MM.1S (cell line): ENCODE results near the gene GEMIN4.

Experiments used
- DNase-seq: peaks from one replicate; pipeline ENCODE4 v3.0.0-alpha.2; 2015
- H2AFZ ChIP-seq: fragments of 300-600 bp; sonication (generic); 2 replicates; pipeline ENCODE4 v1.6.0; 2016; ENCODE audit warnings: antibody characterized with exemption, low read length
- H3F3A ChIP-seq: fragments of 300-600 bp; sonication (generic); 2 replicates; pipeline ENCODE4 v1.6.1; 2016; ENCODE audit warnings: mild to moderate bottlenecking, antibody characterized with exemption, low read length, moderate library complexity, mixed read lengths; ENCODE audit not compliant: insufficient read depth
- H3K27ac ChIP-seq: fragments of 300-600 bp; sonication (generic); 2 replicates; pipeline ENCODE4 v1.5.1; 2016; ENCODE audit warnings: mild to moderate bottlenecking, low read length
- H3K27me3 ChIP-seq: fragments of 300-600 bp; sonication (generic); replicated peaks from 2 replicates; pipeline ENCODE4 v1.6.0; 2016; ENCODE audit warnings: low read length; ENCODE audit not compliant: insufficient read depth
- H3K36me3 ChIP-seq: fragments of 300-600 bp; sonication (generic); replicated peaks from 2 replicates; pipeline ENCODE4 v1.6.1; 2016; ENCODE audit warnings: mild to moderate bottlenecking, low read length, mixed read lengths; ENCODE audit not compliant: insufficient read depth
- H3K4me1 ChIP-seq: fragments of 300-600 bp; sonication (generic); 2 replicates; pipeline ENCODE4 v1.6.1; 2016; ENCODE audit warnings: low read length, mixed read lengths
- H3K4me2 ChIP-seq: fragments of 300-600 bp; sonication (generic); 2 replicates; pipeline ENCODE4 v1.6.0; 2016; ENCODE audit warnings: low read depth, low read length
- H3K4me3 ChIP-seq: fragments of 300-600 bp; sonication (generic); 2 replicates; pipeline ENCODE4 v1.5.1; 2016; ENCODE audit warnings: low read length, mixed read lengths
- H3K79me2 ChIP-seq: fragments of 300-600 bp; sonication (generic); 2 replicates; pipeline ENCODE4 v1.6.1; 2016; ENCODE audit warnings: mixed run types, low read length, mixed read lengths
- H3K9ac ChIP-seq: fragments of 300-600 bp; sonication (generic); 2 replicates; pipeline ENCODE4 v1.6.1; 2016; ENCODE audit warnings: low read length, mixed read lengths
- H3K9me2 ChIP-seq: fragments of 300-600 bp; sonication (generic); replicated peaks from 2 replicates; pipeline ENCODE4 v1.6.1; 2016; ENCODE audit warnings: mild to moderate bottlenecking, low read length, mixed read lengths; ENCODE audit not compliant: insufficient read depth
- H3K9me3 ChIP-seq: fragments of 300-600 bp; sonication (generic); replicated peaks from 2 replicates; pipeline ENCODE4 v1.6.1; 2016; ENCODE audit warnings: mild to moderate bottlenecking, low read length, mixed read lengths; ENCODE audit not compliant: insufficient read depth
- H4K20me1 ChIP-seq: fragments of 300-600 bp; sonication (generic); 2 replicates; pipeline ENCODE4 v1.6.1; 2016; ENCODE audit warnings: mild to moderate bottlenecking, low read length, moderate library complexity, mixed read lengths; ENCODE audit not compliant: insufficient read depth
- EZH2 ChIP-seq: fragments of 300-600 bp; sonication (generic); optimal IDR thresholded peaks from 2 replicates; pipeline ENCODE3; 2017; ENCODE audit warnings: low read depth, mild to moderate bottlenecking, antibody characterized with exemption, low read length, mixed read lengths
- EZH2phosphoT487 ChIP-seq: fragments of 300-600 bp; sonication (generic); IDR thresholded peaks from 2 replicates; pipeline ENCODE4 v1.6.1; 2018; ENCODE audit warnings: antibody characterized with exemption, low read length
- TF ChIP-seq, protein P1 (sequence below): fragments of 300-600 bp; sonication (generic); IDR thresholded peaks from 2 replicates; pipeline ENCODE4 v1.5.1; 2016; ENCODE audit warnings: antibody characterized with exemption, low read length, mixed read lengths

GEMIN4 gene

DNA sequence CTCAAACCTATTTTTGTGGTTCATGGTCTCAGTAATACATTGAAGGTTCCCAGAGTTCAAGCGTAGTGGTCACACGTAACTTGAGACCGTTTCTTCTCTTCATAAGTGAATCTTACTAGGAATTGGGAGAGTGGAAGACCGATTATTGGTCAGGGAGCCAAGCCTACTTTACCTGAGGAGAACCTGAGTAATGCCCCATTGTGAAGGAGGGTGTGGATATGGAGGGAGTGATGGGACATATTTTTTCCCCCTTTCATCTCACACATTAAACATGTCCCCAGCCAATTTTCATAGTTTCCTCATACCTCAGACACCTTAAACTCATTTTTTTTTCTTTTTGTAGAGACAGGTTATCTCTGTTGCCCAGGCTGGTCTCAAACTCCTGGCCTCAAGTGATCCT lies 8.9 kb downstream of the GEMIN4 start:
- H3K79me2 ChIP-seq, result peaks cover 36% of the 10 kb centered on the region
- no peak overlapping the region for H3K27ac ChIP-seq
- no peaks in the 10 kb centered on the region for H3K27me3 ChIP-seq
- no peak overlapping the region for H3K4me2 ChIP-seq
- no peak overlapping the region for H3K9ac ChIP-seq
- H2AFZ ChIP-seq, result no peak overlapping the region
- H3K36me3 ChIP-seq, result peaks cover 20% of the 10 kb centered on the region
- H4K20me1 ChIP-seq, result no peaks in the 10 kb centered on the region
- no peaks in the 10 kb centered on the region for H3K4me1 ChIP-seq
- H3K9me2 ChIP-seq, result no peaks in the 10 kb centered on the region
- H3K4me3 ChIP-seq, result no peak overlapping the region
- DNase-seq, result no peak
- TF ChIP-seq EZH2 (no peak), EZH2phosphoT487 (no peak)
- TF ChIP-seq, protein P1, sequence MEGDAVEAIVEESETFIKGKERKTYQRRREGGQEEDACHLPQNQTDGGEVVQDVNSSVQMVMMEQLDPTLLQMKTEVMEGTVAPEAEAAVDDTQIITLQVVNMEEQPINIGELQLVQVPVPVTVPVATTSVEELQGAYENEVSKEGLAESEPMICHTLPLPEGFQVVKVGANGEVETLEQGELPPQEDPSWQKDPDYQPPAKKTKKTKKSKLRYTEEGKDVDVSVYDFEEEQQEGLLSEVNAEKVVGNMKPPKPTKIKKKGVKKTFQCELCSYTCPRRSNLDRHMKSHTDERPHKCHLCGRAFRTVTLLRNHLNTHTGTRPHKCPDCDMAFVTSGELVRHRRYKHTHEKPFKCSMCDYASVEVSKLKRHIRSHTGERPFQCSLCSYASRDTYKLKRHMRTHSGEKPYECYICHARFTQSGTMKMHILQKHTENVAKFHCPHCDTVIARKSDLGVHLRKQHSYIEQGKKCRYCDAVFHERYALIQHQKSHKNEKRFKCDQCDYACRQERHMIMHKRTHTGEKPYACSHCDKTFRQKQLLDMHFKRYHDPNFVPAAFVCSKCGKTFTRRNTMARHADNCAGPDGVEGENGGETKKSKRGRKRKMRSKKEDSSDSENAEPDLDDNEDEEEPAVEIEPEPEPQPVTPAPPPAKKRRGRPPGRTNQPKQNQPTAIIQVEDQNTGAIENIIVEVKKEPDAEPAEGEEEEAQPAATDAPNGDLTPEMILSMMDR, result no peak
- H3K9me3 ChIP-seq, result no peaks in the 10 kb centered on the region
- H3F3A ChIP-seq, result no peaks in the 10 kb centered on the region

DNA sequence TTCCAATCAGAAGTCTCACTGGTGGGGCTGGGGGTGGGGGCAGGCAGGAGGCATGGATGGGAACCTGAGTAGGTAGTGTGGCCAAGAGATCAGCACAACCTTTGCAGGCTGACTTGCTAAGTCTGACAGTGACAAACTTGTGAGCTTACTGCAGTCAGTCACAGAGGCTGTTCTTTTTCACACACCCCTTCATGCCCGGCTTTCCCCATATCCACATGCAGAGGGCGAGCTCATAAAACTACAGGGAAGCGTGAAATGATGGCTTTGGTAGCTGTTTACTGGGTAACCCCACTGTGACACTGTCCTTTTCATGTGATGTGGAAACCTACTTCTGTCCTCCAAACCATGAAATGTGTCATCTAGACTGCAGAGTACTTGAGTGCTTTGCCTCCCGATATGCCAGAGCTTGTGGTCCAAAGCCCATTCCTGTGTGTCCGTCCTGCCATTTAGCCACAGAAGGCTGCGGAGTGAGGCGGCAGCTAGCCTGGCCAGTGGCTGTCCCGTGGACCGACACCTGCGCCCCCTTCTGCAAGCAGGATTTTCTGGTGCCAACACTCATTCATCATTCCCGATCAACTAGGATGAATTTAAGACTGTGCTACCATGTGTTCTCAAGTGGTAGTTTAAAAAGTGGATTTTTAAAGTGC lies 9.8 kb downstream of the GEMIN4 start:
- Histone ChIP-seq H3K4me2 (no peak overlapping the region), H3K27me3 (no peaks in the 10 kb centered on the region), H4K20me1 (no peaks in the 10 kb centered on the region), H3K9ac (no peak overlapping the region), H3K79me2 (peaks cover 28% of the 10 kb centered on the region), H3K27ac (no peak overlapping the region), H3K9me3 (no peaks in the 10 kb centered on the region), H3K4me1 (no peaks in the 10 kb centered on the region), H3K9me2 (no peaks in the 10 kb centered on the region), H3K4me3 (no peak overlapping the region), H3K36me3 (peaks cover 20% of the 10 kb centered on the region; the same call in 1 of the 2 replicates), H2AFZ (no peak overlapping the region), H3F3A (no peaks in the 10 kb centered on the region)
- no peak for DNase-seq
- no peak for TF ChIP-seq EZH2
- TF ChIP-seq EZH2phosphoT487, result no peak
- TF ChIP-seq, protein P1, result no peak

DNA sequence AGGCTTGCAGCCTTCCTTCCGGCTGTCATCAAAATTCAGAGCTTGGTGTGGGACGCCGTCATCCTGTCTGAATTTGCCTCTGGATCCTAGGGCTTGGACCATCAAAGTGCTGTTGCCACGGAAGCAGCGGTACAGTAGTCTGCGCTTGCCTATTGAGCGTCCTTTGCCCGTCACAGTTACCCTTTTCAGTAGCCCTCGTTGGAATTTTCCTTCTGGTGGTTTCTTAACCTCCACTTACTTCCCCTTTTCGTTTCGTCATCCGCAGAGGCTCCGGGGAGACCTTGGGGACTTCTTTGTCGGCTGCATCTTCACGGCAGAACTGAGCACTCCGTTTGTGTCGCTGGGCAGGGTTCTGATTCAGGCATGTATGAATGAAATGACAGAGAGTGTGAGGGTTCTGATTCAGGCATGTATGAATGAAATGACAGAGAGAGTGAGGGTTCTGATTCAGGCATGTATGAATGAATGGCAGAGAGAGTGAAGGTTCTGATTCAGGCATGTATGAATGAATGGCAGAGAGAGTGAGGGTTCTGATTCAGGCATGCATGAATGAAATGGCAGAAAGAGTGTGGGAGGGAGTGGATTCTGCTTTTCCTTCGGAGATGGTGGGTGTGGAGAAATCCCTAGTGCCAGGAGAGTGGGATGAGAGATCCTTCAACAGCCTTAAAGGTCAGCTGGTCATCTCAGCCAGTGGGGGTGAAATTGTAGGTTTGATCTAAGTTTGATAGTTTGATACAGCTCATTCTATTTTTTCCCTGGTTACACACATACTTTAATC lies 11.6 kb downstream of the GEMIN4 start:
- Histone ChIP-seq H3K9ac (no peak overlapping the region), H3K27ac (no peak overlapping the region)

More for the DNA sequence above, 11.6 kb downstream of the GEMIN4 start:
- no peaks in the 10 kb centered on the region for H3F3A ChIP-seq
- no peak overlapping the region for H3K4me3 ChIP-seq
- no peaks in the 10 kb centered on the region for H3K27me3 ChIP-seq
- no peak for DNase-seq
- H2AFZ ChIP-seq, result no peak overlapping the region
- no peak overlapping the region for H3K4me2 ChIP-seq
- no peaks in the 10 kb centered on the region for H3K9me3 ChIP-seq
- H3K79me2 ChIP-seq, result peaks cover 9% of the 10 kb centered on the region
- TF ChIP-seq EZH2 (no peak), EZH2phosphoT487 (no peak)
- no peaks in the 10 kb centered on the region for H3K4me1 ChIP-seq
- H4K20me1 ChIP-seq, result no peaks in the 10 kb centered on the region
- peaks cover 3% of the 10 kb centered on the region; the same call in 1 of the 2 replicates for H3K36me3 ChIP-seq
- no peaks in the 10 kb centered on the region for H3K9me2 ChIP-seq
